Measurements from ENCODE around the gene SCMH1.

DNA sequence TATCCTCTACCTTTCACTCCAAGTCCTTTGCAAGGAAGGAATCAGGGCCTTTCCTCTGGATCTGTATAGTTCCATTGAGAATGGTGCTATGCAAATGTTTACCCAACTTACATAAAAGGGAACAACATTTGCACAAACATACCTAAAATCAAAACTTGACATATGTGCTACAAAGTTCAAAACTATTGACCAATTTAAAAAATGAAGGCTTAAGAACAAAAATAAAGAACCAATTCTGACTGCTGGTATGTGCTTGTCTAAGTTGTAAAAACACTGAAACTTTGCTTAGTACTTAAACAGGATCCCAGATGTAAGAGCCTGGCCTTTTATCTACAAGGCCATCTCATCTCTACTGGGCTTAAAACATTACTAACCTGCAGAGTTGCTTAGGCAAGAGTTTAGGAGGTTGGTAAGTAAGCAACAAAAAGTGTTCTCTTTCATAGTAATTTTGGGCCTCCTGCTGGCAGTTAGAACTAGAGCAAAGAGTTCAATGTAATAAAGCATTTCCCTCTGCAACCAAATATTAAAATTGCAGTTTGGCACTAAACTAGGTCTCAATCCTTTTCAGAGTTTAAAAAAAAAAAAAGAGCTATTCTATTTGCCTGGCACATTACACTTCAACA, 2.0 kb downstream of the SCMH1 start:
- TF ChIP-seq, protein P1, sequence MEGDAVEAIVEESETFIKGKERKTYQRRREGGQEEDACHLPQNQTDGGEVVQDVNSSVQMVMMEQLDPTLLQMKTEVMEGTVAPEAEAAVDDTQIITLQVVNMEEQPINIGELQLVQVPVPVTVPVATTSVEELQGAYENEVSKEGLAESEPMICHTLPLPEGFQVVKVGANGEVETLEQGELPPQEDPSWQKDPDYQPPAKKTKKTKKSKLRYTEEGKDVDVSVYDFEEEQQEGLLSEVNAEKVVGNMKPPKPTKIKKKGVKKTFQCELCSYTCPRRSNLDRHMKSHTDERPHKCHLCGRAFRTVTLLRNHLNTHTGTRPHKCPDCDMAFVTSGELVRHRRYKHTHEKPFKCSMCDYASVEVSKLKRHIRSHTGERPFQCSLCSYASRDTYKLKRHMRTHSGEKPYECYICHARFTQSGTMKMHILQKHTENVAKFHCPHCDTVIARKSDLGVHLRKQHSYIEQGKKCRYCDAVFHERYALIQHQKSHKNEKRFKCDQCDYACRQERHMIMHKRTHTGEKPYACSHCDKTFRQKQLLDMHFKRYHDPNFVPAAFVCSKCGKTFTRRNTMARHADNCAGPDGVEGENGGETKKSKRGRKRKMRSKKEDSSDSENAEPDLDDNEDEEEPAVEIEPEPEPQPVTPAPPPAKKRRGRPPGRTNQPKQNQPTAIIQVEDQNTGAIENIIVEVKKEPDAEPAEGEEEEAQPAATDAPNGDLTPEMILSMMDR (IDR thresholded peaks at IDR 0.05; ENCODE audit: low read depth, low read length, poor library complexity, severe bottlenecking): peak; percentile 36
- TF ChIP-seq EZH2phosphoT487 (IDR thresholded peaks at IDR 0.05; ENCODE audit: borderline replicate concordance, low read length): no peak
